KOPT-K1 (cell line): Measurements from ENCODE around the gene DUSP3.

ENCODE experiments used
- H3K27ac ChIP-seq: fragments of 200-600 bp; sonication (generic); 2 replicates; pipeline ENCODE4 v1.5.1; 2016; ENCODE audit warnings: antibody characterized with exemption, mild to moderate bottlenecking, low read depth, low read length; ENCODE audit not compliant: poor library complexity, severe bottlenecking
- H3K36me3 ChIP-seq: fragments of 200-600 bp; sonication (generic); 2 replicates; pipeline ENCODE4 v1.5.1; 2017; ENCODE audit warnings: antibody characterized with exemption, mild to moderate bottlenecking, low read length, moderate library complexity; ENCODE audit not compliant: insufficient read depth
- H3K9me3 ChIP-seq: fragments of 200-600 bp; sonication (generic); 2 replicates; pipeline ENCODE4 v1.5.1; 2017; ENCODE audit warnings: antibody characterized with exemption, low read length, mild to moderate bottlenecking; ENCODE audit not compliant: insufficient read depth, poor library complexity, severe bottlenecking

Gene DUSP3

GRCh38 chr17:43784628-43785101, 5.9 kb upstream of the DUSP3 start:
- Histone ChIP-seq H3K36me3 (no peaks in the 10 kb centered on the region), H3K27ac (no peak overlapping the region), H3K9me3 (peaks cover 1% of the 10 kb centered on the region)

GRCh38 chr17:43784068-43784467, 5.3 kb upstream of the DUSP3 start:
- Histone ChIP-seq H3K27ac (no peak overlapping the region), H3K9me3 (no peaks in the 10 kb centered on the region), H3K36me3 (no peaks in the 10 kb centered on the region)

- no peak overlapping the region for H3K27ac ChIP-seq
- no peaks in the 10 kb centered on the region for H3K36me3 ChIP-seq
Observed at GRCh38 chr17:43782913-43783680, 4.3 kb upstream of the DUSP3 start.

GRCh38 chr17:43780135-43780534, 1.4 kb upstream of the DUSP3 start, which contains the start of gene CFAP97D1:
TSS of gene CFAP97D1 (plus strand) at chr17:43780435. CDS start at chr17:43780463, 28 bp downstream.
- no peaks in the 10 kb centered on the region for H3K9me3 ChIP-seq
- no peaks in the 10 kb centered on the region for H3K36me3 ChIP-seq
- H3K27ac ChIP-seq, result no peak within 1 kb of the TSS

More at GRCh38 chr17:43782913-43783680, 4.3 kb upstream of the DUSP3 start:
- H3K9me3 ChIP-seq, result no peaks in the 10 kb centered on the region

- H3K9me3 ChIP-seq, result no peaks in the 10 kb centered on the region
- no peaks in the 10 kb centered on the region for H3K36me3 ChIP-seq
- no peak overlapping the region for H3K27ac ChIP-seq
Observed at GRCh38 chr17:43779145-43780125, 658 bp upstream of the DUSP3 start.

GRCh38 chr17:43774304-43775250, 4.2 kb downstream of the DUSP3 start:
- H3K27ac ChIP-seq, result no peak overlapping the region
- H3K36me3 ChIP-seq, result peaks cover 7% of the 10 kb centered on the region
- H3K9me3 ChIP-seq, result no peaks in the 10 kb centered on the region

DNA sequence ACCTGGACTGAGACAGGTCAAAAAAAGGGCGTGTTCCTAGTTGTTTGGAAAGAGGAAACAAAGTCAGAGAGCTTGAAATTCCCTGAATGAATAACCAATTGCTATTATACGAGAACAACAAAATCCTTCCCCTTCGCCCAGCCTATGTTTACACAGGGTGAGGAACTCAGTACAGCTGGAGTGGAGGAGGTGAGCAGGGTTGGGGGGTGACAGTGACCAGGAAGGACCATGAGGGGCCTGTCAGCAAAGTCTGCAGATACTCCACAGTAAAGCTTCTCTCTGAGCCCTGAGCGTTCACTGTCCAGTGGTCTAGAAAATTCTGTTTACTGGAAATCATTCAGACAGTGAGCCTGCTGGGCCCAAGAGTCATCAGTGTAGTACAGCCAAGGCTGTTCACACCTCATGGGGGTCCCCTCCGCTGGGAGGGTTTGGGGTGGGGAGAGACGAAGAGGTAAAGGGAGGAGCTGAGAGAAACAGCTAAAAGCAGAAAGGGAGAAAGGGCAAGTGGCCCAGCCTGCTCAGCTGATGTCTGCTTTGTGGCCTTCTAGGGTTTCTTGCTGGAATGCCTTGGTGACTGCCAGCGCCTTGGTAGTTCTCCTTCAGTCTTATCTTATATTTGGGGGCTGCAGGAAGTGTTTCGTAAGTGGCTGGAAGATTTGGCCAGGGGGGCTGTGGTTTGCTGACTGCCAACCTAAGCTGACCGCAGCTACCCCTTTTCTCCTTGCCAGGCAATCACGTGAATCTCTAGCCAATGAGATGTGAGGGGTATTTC, 5.7 kb downstream of the DUSP3 start:
- Histone ChIP-seq H3K27ac (no peak overlapping the region), H3K36me3 (peaks cover 7% of the 10 kb centered on the region), H3K9me3 (no peaks in the 10 kb centered on the region)

DNA sequence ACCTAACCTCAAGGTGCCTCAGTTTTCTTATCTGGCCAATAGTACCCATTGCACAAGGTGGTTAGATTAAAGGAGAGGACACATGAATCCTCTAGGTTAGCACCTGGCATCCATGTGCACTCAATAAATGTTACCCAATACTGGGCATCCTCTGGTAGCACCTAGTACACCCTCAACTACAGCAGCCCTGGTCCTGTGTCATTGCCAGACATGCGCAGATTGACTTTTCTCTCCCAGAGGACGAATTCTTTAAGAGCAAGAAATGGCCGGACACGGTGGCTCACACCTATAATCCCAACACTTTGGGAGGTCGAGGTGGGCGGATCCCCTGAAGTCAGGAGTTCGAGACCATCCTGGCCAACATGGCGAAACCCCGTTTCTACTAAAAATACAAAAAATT, 7.3 kb downstream of the DUSP3 start:
- H3K9me3 ChIP-seq, result no peaks in the 10 kb centered on the region
- H3K27ac ChIP-seq, result no peak overlapping the region
- H3K36me3 ChIP-seq, result peaks cover 7% of the 10 kb centered on the region

- Histone ChIP-seq H3K9me3 (no peaks in the 10 kb centered on the region), H3K27ac (no peak overlapping the region), H3K36me3 (peaks cover 7% of the 10 kb centered on the region)
Observed at GRCh38 chr17:43770957-43771356, 7.8 kb downstream of the DUSP3 start.

- Histone ChIP-seq H3K36me3 (peaks cover 7% of the 10 kb centered on the region), H3K27ac (no peak overlapping the region), H3K9me3 (no peaks in the 10 kb centered on the region)
Observed at GRCh38 chr17:43769859-43770258, 8.9 kb downstream of the DUSP3 start.

- H3K36me3 ChIP-seq, result peaks cover 7% of the 10 kb centered on the region
- H3K27ac ChIP-seq, result no peak overlapping the region
- H3K9me3 ChIP-seq, result no peaks in the 10 kb centered on the region
Observed at GRCh38 chr17:43769426-43769825, 9.4 kb downstream of the DUSP3 start.

- H3K36me3 ChIP-seq, result peaks cover 7% of the 10 kb centered on the region
- no peak overlapping the region for H3K27ac ChIP-seq
- H3K9me3 ChIP-seq, result no peaks in the 10 kb centered on the region
Observed at GRCh38 chr17:43768943-43769342, 9.8 kb downstream of the DUSP3 start.

DNA sequence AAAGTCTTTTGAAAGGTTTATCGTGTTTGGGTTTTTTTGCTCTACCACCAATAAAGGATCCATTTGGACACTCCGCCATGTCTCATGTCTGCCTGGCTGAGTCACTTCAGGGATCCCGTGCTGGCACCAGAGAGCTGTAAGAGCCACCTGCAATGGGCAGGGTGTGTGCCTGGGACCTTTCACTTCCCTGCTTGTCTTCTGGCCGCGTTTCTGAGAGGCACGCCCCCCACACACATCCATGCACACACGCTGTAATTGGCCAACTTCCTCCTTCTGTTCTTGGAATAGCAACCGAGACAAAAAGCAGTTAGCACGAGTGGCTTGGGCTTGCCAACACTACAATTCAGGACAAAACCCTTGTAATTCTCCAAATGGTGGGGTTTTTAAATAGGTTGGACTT, 10.4 kb downstream of the DUSP3 start:
- peaks cover 7% of the 10 kb centered on the region for H3K36me3 ChIP-seq
- no peak overlapping the region for H3K27ac ChIP-seq
- H3K9me3 ChIP-seq, result no peaks in the 10 kb centered on the region

DNA sequence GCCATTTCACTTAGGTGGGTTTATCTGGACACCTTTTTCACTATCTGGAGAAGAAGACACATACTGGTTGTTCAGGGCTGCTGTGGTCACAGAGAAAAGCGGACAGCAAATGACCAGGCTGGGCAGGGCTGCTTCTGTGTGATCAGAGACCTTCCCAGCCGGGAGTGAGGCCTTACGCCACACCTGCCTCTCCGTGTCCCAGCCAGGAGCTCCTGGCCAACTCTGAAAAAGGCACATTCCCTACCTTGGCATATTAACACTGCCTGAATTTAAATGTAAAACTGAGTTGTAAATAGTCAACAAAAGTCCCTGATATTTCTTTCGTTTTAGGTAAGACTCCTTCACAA, 11.1 kb downstream of the DUSP3 start:
- no peak overlapping the region for H3K27ac ChIP-seq
- H3K9me3 ChIP-seq, result no peaks in the 10 kb centered on the region
- peaks cover 7% of the 10 kb centered on the region for H3K36me3 ChIP-seq
